GM12892 (cell line): ENCODE measurements around the gene CHSY1.

Source experiments
- POLR2A ChIP-seq: IDR thresholded peaks from 2 replicates; pipeline ENCODE4 v1.6.1; 2011; ENCODE audit warnings: low read depth, low read length, control low read depth
- POLR2AphosphoS5 ChIP-seq: IDR thresholded peaks from 2 replicates; pipeline ENCODE4 v1.6.1; 2011; ENCODE audit warnings: low read depth, low read length, control low read depth

DNA sequence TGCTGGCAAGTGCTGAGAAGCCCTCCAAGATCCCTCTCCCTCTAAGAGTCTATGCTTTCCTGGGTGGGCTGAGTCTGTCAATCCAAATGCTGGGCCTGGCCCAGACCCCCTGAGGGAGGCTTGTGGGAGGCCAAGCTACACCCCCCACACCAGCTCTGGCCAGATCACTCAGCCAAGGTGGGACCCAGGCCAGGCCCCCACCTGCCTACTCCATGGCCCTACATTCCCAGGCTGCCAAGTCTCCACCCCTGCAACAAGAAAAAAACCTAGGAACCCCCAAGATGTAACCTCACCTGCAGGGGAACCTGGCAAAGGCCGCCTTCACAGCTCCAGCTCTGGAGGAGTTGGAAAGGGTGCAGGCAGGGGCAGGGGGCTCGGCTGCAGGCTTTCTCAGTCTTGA lies 109.1 kb downstream of the CHSY1 start:
- TF ChIP-seq POLR2A (no peak), POLR2AphosphoS5 (no peak)
